ENCODE measurements around the gene TSPAN2.

GRCh38 chr1:115088115-115088778 lies 1.1 kb downstream of the TSPAN2 start:
- TF ChIP-seq CTCF (IDR thresholded peaks at IDR 0.05) (no peak), EP300 (IDR thresholded peaks at IDR 0.05; ENCODE audit: low read depth) (no peak), POLR2AphosphoS5 (IDR thresholded peaks at IDR 0.05) (no peak), POLR2A (IDR thresholded peaks at IDR 0.05) (no peak)
